NCI-H345 (cell line): ENCODE results near the gene ACACA.
A peak's percentile ranks its signal among the peaks of the same experiment; 100 is the strongest.
"Not testable (repeated sequence)": the region's sequence is repeated elsewhere in the genome, so short reads cannot be mapped to it uniquely, and the experiment has no call there.

ENCODE experiments used
- DNase-seq: peaks from one replicate; lab custom pipeline; 2025; lab: John Stamatoyannopoulos, UW

The ACACA gene

DNA sequence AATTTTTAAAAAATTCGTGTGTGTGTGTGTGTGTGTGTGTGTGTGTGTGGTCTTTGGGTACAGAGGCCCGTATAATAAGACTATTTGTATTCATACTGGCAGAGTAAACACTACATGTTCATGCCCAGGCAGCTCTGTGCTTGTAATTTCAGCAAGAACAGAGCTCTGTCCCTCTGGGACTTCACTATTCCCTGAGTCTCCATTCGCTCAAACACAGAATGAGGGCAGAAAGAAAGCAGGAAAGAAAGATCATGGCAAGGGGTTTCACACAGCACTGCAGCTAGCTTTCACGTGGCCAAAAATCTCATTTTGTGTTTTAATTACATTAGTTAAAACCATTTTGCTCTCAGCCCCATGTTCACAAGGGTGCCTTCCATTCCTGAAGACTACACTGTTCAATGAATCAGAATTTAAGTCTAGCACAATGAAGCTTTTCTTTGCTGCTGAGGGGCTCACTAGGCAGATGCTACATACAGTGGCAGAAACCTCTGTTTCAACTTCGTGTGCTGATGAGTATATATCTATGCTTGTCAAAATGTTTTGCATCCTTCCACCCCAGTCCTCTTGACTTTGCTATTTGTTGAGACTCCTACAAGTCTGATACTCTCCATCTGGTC is 229.3 kb downstream of the ACACA start:
- DNase-seq = peak; percentile 73

DNA sequence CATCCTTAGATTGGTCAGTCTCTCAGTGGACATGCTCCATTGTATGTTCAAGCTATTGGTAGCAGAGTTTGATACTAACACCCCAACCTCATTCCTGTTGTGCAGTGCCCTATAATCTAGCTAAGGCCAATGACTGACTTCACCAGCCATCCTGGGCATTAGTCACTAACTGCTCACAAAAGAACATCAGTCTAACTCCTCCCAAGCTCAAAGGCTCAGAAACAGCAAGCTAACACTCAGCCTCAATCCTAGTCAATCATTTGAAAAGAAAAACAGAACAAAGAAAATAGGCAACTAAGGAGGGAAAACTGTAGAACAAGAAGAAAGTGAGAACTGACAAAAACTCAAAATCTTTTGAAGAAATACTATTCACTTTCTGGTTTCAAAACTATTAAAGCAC is 229.9 kb downstream of the ACACA start:
- DNase-seq = no peak

DNA sequence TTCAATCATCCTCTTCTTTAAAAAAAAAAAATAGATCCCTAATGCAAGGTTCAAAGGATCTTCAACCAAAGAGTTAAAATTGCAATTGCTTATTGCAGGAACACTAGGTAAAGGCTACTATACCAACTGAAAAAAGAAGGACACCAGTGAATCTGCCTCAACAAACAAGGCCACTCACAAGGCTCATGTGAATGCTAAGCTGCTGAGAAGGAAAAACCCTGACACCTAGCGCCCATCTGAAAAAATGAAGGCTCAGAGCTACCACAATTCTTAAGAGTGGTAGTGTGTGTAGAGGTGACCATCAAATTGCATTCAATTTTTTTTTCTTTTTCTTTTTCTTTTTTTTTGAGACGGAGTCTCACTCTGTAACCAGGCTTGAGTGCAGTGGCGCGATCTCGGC is 232.4 kb downstream of the ACACA start:
- no peak for DNase-seq

DNA sequence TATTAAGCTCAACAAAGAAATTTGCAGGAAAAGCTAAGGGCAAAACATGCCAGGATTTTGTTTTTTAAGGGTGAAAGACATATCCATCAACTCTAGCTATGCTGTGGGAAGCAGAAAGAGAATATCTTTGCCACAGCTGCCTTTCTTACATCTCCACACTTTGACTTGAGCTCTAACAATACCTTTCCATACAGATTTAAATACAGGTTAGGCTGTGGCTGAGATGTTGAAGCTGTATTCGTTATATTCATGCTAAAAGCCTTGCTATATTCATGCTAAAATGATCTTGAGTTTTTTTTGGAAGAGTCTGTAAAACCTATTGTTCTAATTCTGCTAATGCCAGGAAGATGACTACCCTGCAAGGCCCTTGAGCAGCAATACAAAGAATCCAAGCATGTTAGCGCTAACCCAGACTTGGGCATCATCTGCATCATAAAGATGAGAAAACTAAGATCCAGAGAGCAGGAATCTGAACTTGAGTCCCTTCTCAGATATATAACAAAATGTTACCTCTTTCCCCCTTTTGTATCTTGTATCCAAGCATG is 235.7 kb downstream of the ACACA start:
- DNase-seq = no peak

DNA sequence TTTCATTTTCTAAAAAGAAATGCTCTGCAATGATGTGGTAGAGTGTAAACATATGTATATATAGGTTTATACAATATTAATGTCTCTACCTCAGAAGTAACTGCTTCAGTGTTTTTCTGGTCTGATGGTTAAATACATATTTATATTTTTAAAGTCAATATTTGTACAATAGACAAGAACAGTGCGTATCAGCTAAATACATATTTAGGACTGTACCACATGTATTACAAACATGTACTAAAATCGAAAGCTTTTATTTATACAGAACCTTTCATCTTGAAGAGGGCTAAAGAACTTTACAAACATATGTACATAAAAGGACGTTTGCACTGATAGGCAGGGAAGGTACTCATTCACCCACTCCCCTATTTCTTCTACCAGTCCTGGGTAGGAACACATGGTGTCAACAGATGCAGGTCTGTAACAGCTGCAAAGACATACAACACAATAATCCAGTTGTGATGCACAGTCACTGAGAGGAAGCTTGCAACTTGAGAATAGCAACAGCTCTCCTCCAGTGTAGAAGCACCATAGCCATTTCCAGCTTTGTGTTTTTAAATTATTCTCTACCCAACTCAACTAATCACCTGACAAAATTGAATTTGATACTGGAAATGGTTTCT is 237.8 kb downstream of the ACACA start:
- peak; percentile 70 for DNase-seq

DNA sequence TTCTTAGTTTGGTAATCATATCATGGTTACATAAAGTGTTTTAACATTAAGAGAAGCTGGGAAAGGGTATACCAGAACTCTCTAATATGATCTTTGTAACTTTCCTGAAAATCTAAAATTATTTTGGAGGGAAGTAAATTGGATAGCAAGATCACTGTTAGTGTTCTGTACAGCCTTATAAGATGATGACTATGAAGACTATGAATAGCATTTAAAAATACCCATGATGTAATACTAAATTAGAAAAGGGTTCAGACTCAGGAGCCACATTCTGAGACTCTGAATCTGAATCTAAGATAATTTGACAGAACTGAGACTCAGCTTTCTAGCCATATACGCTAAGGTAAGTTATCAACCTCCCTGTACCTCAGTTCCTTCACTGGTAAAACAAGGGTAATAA is 238.9 kb downstream of the ACACA start:
- no peak for DNase-seq

DNA sequence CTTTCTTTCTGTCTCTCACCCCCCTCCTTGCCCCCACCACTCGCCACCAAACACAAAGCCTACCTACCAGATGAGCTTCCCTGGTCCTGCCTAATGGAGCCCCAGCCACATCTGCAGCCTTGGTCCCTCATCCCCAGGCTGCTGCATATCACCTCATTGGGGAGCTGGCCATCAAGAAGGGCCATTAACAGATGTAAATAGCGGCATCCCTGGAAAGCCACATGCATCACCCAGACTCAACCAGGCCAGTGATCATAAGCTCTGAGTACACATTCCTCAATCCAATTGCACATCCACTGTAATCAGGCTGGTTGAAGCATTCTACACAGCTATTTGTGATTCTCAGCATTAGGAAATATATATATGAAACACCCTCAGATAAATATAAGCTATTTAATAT is 242.6 kb downstream of the ACACA start:
- no peak for DNase-seq

DNA sequence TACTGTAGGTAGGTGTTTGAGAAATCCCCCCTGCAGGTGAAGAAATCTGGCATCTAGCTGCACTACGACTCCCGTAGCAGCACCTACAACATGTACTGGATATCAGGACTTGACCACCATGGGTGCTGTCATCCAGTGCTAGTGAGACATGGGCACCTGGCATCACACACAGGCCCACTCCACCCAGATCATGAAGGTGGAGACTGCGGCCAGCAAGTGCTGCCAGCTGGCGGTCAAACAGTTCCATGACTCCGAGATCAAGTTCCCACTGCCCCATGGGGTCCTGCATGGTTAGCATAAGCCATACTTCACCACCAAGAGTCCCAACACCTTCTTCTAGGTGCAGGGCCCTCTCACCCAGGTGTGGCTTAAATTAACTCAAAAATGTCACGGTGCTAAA is 243.8 kb downstream of the ACACA start:
- DNase-seq = no peak

DNA sequence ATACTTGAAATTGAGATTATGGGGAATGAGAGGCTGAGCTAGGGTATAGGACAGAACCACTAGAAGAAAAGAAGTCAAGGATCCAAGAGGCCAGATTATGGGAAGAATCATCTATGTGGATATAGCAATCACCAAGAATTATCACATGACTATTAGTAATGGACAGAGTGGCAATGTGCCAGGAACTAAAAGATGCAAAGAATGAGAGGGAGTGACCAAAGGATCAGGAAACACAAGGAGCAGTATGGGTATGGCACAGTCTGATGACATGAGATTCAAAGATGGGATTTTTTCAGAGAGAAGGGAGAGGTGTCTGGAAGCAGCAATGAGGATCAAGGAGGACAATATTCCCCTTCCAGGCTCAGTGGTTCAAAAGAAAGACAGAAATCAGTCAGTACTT is 245.7 kb downstream of the ACACA start:
- DNase-seq = no peak

DNA sequence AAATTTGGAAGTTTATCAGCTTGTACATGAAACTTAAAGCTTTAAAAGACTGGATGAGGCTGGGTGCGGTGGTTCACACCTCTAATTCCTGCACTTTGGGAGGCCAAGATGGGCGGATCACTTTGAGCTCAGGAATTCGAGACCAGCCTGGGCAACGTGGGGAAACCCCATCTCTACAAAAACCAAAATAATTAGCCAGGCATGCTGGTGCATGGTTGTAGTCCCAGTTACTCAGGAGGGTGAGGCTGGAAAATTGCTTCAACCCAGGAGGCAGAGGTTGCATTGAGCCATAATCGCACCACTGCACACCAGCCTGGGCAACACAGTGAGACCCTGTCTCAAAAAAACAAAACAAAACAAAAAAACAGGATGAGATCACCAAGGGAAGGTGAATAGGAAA is 248.3 kb downstream of the ACACA start:
- no peak for DNase-seq

DNA sequence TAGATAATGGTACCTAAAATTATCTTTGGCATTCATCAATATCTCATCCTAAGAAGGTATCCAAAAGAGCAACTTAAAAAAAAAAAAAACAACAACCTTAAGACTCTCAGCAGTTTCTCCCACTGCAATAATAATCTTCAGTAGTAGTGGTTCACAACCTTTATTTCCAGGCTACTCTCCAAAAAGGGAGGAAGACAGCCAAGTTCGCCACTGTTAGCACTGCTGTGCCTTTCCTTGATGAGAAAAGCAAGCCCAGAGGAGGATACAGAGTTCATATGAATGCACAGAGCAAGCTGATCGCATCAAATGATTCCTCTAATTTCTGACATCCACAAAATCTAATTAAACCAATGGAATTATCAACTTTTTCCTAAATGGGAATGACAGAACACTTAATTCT is 258.5 kb downstream of the ACACA start:
- no peak for DNase-seq

DNA sequence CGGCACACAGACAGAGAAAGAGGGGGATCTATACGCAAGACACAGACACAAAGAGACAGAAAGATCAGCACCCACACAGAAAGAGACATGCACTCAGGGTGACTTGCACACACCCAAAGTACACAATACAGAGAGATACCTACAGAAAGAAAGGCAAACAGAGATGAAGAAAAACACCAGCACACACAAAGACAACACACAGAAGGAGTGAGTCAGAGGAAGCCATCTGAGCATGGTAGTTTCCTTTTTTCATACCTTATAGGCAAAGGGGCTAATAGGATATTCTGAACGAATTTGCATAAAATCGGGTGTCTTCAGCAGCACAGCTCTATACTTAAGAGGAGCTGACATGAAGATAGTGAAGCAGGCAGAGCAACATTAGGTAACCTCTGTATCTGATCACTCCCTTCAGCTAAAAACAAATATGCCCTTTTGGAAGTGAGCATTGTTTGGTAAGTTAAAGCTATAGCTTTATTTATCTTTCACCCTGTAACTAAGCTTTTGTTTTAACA is 259.3 kb downstream of the ACACA start:
- DNase-seq = no peak

DNA sequence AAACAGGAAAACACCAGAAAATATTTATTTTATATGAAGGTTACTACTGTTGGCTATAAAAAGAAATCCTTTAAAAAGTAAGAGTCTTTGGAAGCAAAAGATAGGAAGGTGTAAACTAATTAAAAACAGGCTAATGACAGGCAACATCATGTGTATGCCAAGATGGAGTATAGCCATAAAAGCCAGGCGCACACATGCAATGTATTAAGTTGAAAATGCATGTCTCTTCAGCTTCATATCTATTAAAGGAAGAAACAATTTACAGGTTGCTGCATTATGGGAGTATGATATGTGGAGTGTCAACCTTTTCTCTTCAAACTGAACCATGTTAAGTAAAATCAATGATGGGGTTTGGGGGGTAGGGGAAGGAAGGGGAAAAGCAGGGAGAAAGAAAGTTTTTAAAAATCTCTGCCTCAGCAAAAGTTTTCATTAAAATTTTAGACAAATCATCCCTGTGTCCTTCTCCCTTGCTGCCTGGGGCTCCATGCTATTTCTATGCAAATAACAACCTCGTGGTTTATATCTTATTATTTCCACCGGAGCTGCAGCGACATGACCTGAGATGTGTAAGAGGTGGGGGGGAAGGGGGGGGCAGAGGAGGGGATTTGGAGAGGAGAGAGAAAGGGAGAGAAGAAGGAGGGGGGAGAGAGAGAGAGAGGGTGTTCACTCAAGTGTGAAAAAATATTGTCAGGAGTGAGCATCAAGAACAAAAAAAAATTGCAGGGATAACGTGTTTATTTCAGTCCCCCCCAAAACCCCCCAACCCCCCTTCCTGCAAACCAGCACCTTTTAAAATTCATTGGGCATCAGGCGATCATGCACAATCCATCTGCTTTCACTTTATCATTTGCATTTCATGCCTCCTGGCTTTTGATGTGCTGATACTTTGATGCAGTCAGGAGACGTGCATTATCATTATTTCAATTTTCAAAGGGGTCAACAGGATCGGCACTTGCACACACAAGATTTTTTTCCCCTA is 260.3 kb downstream of the ACACA start:
- DNase-seq = no peak

DNA sequence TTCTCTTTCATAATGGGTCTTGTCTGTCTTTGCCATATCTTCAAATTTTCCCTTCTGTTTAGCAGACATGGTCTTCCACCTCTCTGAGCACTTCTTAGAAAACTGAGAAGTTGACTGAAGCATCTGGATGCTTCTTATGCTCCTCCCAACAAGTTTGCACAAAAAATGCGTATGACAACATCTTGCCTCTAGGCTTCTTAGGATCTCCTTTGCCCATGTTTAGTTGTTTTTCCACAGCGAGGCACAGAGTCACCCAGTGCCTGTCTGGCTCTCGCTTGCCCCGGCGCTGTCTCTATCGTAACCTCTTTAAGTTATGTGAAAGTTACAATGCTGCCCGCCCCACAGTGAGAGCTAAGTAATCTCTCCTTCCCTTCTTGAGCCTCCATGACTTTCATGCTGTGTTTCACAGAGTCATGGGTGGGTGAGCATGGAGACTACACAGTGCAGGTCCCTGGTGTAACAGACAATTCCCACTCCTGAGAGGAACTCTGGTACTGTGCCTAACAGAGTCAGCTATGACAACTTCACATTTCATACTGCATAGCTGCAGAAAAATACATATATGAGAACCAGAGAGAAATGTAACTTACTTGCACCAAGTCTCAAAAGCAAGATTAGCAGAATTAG is 262.4 kb downstream of the ACACA start:
- no peak for DNase-seq

DNA sequence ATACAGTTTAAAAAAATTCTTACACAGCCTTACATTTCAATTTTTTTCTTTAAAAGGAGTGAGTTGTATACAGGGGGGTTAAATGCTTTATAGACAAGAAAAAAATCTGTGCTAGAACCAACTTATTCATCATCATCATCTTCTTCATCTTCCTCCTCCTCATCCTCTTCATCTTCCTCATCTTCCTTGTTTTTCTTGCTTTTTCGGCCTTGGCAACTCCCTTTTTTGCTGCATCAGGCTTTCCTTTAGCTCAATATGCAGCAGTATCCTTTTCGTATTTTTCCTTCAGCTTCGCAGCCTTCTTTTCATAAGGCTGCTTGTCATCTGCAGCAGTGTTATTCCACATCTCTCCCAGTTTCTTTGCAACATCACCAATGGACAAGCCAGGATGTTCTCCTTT is 263.1 kb downstream of the ACACA start:
- DNase-seq = not testable (repeated sequence)

DNA sequence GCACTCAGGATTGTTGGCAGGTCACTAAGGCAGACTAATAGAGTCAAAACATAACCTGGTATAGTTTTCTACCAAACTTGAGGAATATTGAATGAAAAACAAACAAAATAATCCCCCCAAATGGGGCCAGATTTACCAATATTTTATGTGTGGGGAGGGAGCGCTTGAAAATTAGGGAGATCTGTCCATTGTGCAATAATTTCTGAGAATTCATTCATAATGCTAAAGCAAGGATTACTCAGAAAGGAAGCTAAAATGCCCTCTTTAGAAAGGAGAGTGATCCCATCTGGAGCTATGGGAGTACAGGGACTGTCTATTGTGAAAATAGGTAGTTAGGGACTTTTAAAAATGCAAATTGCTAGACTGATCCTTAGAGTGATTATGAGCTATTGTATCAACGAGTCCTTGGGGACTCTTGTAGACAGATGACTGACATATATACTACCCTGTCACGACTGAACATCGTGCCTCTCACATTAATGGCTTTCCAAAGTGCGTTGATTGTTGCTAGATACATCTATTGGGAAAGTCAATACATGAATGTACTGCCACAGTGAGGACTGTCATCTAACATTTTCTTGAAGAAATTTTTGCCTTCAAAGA is 264.2 kb downstream of the ACACA start:
- DNase-seq = no peak

DNA sequence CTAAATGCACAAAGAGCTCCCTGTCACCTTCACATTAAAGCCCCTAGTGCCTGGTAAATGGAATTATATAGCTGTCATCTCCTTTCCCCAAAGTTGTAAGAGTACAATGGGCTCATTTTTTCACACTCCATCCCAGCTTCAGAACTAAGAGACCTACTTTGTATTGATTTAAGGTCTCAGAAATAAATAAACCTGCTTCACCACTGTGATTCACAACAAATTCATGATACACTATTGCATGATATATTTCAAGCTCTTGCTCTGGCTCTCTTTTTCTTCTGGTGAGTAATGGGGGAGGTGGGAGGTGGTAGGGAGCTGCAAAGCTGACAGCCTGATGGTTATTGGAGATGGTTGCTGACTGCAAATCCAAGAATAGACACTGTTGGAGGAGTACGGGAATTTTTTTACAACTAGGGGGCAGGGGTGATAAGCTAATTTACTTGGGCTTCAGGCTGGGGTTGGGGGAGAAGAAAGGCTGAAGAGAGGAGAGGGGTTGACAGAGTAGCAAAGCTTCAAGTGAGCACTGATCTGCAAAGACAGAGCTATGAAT is 268.0 kb downstream of the ACACA start:
- DNase-seq = no peak

DNA sequence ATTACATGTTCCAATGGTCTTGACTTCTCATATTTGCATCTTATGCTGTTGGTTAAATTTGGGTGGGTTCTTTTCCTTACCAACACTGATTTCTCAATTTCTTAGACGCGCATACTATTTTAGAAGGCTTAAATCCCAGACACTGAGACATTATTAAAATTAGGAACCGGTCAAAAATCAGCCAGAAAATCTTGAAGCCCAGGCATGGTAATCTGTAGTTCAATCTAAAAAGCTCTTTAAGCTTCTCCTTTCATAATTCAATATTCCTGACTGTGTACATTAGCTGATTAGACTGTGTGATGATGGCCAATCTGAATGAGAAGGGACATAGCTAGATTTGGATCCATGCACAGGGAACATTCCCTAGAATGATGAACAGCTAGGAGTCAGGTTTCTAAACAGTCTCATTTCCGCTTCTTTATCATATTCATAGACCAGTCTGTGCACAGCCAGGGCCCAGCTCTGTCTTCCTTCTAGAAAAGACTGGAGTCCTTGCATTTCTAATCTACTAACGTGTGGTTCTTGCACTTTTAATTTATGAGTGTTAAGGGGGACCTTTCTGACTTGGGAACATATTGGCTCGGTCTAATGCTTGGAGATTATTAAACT is 268.6 kb downstream of the ACACA start:
- no peak for DNase-seq

DNA sequence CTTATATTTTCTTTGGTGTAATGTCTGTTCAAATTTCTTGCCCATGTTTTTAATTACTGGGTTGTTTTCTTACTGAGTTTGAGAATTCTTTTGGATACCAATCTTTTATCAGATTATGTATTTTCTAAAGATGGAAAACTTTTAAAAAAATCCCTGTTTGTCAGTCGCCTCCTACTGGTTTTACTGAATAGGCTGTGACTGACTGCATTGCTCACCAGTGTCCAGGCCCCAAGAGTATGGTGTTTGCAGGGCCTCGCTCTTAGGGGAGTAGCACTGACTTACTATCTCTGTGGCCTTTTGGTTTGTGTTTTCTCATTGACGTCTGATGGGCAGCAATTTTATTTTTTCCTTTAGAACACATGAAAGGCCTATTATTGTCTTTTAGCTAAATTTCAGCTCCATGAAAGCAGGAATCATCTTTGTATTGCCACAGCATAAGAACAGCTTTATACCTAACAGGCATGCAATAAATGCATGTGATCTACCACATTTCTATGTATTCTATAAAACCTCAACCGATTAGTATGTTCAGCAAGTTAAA is 269.5 kb downstream of the ACACA start:
- no peak for DNase-seq

DNA sequence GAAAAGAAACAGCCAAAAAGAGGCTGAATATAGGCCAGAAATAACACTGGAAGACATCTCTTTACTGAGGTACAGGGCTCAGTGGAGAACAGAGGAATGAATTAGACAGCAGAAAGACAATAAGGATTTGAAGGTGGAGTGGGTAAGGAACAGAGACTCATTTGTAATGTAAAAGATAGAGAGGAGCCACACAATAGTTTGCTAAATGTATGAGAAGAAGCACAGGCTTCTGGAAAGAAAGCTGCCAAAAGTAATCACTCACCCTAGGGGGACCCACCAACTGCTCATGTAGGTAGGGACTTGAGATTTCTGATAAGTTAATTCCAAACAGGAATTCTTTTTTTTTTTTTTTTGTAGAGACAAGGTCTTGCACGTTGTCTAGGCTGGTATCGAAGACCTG is 271.1 kb downstream of the ACACA start:
- DNase-seq = no peak

DNA sequence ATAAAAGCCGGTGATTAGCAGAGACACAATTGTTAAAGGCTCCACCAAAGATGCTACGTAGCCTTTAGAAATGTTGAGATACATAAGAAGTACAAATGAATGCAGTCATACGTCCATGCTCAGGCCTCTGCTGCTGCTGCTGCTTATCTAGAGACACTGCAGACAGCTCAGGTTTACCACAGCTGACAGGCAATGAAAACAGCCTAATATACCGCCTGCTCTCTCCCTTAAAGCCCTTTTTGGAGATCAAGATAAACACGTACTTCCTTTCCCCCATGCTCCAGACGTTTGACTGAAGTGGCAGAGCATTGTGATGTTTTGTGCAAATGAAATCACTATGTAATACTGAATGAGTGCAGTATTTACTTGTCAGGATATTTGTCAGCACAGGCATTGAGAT is 272.6 kb downstream of the ACACA start:
- peak; percentile 25 for DNase-seq
